ENCODE data around the gene PNPO.

PNPO gene

GRCh38 chr17:47946516-47946915 is 5.1 kb downstream of the PNPO start:
- no peak for DNase-seq (ENCODE audit: low spot score)
- no peak for TF ChIP-seq CTCF (IDR thresholded peaks at IDR 0.05; ENCODE audit: extremely low read depth, missing control alignments)

GRCh38 chr17:47946929-47947397 is 5.6 kb downstream of the PNPO start:
- peak; percentile 88 for DNase-seq (ENCODE audit: low spot score)
- TF ChIP-seq CTCF (IDR thresholded peaks at IDR 0.05; ENCODE audit: extremely low read depth, missing control alignments), result peak; percentile 73

DNA sequence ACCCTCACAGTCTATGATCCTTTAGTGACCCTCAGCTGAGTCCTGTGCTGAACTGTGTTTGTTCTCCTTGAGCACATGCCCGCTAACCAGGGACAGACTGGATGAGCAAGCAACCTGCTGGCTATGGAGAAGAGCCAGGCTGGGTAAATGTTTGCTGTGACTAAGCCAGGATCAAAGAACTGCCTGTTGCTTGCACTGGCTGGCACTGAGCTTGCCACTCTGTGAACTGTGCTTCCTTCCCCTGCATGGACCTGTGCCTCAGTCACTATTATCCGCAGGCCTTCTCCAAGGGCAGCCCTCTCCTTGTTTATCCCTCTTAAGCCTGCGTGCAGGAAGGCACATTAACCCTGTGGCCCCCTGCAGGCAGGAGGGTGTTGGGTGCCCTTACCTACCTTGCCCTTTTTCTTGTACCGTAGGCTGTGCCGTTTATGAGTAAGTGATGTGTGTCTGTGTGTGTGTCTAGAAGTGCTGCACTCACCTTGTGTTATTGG is 7.4 kb downstream of the PNPO start:
- TF ChIP-seq CTCF (IDR thresholded peaks at IDR 0.05; ENCODE audit: extremely low read depth, missing control alignments), result no peak
- DNase-seq (ENCODE audit: low spot score), result no peak

- DNase-seq (ENCODE audit: low spot score), result peak; percentile 81
- peak; percentile 81 for TF ChIP-seq CTCF (IDR thresholded peaks at IDR 0.05; ENCODE audit: extremely low read depth, missing control alignments)
Observed at GRCh38 chr17:47949197-47949759, 7.9 kb downstream of the PNPO start.

- DNase-seq (ENCODE audit: low spot score), result no peak
- no peak for TF ChIP-seq CTCF (IDR thresholded peaks at IDR 0.05; ENCODE audit: extremely low read depth, missing control alignments)
Observed at GRCh38 chr17:47949946-47950345, 8.6 kb downstream of the PNPO start.

- TF ChIP-seq CTCF (IDR thresholded peaks at IDR 0.05; ENCODE audit: extremely low read depth, missing control alignments), result no peak
- DNase-seq (ENCODE audit: low spot score), result no peak
Observed at GRCh38 chr17:47950448-47950847, 9.1 kb downstream of the PNPO start.

GRCh38 chr17:47952171-47953021 is 11.0 kb downstream of the PNPO start:
- TF ChIP-seq CTCF (IDR thresholded peaks at IDR 0.05; ENCODE audit: extremely low read depth, missing control alignments), result no peak
- DNase-seq (ENCODE audit: low spot score), result no peak
